RPMI8226 (cell line): ENCODE measurements around the gene CCN2.
A peak's percentile ranks its signal among the peaks of the same experiment; 100 is the strongest.
"Not testable (repeated sequence)": the region's sequence is repeated elsewhere in the genome, so short reads cannot be mapped to it uniquely, and the experiment has no call there.

ENCODE experiments used
- DNase-seq: peaks from one replicate; pipeline ENCODE4 v3.0.0-alpha.2; 2015

CCN2 gene

DNA sequence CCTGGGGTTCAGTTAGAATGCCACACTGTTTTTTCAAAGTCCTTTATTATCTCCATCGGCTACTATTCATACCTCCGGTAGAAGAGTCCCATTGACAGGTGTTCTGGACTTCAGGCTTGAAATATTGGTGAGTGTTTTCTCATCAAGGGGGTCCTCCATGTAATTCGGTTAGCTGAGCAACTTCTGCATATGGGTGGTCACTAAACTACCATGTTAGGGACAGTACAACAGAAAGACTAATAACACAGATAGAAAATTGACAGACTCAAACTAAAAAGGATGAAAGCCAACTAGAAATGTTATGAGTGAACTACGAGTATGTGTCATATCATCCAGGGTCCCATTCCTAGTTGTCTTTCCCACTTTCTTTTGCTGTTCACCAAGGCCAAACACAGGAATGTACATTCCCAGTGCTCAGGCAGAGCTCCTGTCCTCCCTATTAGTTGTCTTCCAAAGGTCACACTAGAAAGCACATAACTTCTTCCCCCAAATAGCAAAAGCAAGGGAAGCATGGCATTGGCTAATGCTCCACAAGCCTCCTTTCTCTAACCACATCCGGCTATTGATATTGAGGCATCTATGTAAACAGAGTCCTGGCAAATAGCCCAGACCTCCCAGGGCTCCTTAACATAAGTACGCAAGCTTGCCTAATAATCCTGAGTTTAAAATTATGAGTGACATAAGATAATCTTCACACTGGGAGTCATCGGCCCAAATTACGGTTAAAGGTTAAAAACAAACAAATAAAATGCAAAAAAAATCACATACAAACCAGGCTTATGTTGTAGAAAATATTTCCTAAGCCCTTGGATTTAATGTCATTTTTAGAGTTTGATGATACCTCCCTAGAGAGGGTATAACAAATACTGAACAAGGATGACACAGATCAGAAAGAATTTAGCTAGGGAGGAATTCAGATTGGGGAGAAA is 13.2 kb downstream of the CCN2 start:
- no peak for DNase-seq

- DNase-seq = no peak
These were observed 13.9 kb downstream of the CCN2 start for GRCh38 chr6:131937226-131937625.

DNA sequence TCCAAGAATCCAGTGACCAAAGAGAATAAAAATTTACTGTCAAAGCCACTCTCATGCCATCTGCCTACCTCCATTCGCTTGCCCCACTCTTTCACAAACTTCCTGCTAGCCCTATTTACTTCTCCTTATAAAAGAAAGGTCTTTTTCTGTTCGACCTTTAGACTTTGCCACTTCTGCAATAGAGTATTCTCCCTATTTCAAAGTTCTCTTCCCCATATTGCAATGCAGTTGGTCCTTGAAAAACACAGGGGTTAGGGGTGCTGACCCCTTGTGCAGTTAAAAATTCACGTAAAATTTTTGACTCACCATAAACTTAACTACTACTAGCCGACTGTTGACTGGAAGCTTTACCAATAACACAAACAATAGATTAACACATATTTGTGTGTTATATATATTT is 15.0 kb downstream of the CCN2 start:
- DNase-seq = no peak

GRCh38 chr6:131931063-131931750 is 20.0 kb downstream of the CCN2 start:
- no peak for DNase-seq

GRCh38 chr6:131929976-131930375 is 21.2 kb downstream of the CCN2 start:
- DNase-seq = no peak

DNA sequence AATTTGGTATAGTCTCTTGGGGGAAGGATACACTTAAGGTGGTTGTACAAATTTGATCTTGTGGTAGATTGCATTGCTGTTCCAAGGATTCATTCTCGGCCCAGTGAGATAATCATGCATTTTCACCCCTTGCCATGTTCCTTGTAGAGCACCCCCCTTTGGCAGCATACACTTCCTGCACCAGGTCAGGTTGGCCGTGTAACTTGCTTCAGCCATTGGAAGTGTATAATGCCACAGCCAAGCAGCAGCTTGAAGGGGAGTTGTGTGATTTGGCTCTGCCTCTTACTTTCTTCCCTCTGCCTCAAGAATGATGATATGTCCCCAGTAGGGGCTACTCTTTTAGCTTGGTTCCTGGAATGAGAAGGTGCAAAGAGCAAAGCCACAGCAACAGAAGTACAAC is 21.9 kb downstream of the CCN2 start:
- DNase-seq = no peak

- peak; percentile 14 for DNase-seq
These were observed 26.2 kb downstream of the CCN2 start for GRCh38 chr6:131924881-131925474.

- peak; percentile 69 for DNase-seq
These were observed 27.8 kb downstream of the CCN2 start for GRCh38 chr6:131923356-131923755.

DNA sequence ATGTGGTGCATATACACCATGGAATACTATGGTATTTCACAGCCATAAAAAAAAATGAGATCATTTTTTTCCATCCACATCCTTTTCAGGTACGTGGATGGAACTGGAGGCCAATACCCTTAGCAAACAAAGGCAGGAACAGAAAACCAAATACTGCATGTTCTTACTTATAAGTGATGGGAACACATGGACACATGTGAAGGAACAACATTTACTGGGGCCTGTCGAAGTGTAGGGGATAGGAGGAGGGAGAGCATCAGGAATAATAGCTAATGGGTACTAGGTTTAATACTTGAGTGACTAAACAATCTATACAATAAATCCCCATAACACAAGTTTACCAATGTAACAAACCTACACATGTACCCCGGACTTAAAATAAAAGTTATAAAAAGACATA is 30.5 kb downstream of the CCN2 start:
- no peak for DNase-seq

DNA sequence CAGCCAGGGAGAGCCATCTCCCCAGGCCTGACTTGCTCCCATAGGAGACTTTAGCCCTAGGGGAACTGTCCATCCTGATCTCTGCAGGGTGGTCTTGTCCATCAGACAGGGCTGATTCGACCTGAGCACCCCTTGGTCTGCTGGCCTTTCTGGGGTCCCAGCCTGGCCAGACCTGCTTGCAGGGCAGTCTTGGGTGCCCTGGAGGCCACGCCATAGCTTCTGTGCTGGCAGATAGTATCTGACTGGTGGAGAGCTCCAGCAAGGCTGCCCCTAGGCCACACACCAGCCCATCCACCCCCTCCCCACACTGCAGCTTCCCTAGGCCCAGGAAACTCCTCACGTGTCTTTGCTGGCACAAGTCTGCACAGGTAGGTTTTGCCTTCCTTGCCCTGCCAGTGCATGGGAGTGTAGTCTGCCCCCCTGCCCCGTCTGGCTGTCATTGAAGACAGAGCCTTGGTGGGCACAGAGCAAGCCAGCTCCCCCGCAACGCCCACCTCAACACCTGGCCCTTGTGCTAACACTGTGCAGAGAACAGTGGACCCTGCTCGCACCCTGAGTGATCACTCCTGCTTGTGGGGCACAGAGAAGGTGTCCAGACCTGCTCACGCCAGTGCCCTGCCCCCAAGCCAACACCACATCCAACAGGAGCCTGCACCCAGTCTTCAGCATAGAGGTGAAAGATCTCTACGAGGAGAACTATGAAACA is 32.4 kb downstream of the CCN2 start:
- DNase-seq = no peak

GRCh38 chr6:131917763-131918649 is 33.2 kb downstream of the CCN2 start:
- peak; percentile 57 for DNase-seq

- peak; percentile 74 for DNase-seq
These were observed 33.9 kb downstream of the CCN2 start for GRCh38 chr6:131917318-131917717.

DNA sequence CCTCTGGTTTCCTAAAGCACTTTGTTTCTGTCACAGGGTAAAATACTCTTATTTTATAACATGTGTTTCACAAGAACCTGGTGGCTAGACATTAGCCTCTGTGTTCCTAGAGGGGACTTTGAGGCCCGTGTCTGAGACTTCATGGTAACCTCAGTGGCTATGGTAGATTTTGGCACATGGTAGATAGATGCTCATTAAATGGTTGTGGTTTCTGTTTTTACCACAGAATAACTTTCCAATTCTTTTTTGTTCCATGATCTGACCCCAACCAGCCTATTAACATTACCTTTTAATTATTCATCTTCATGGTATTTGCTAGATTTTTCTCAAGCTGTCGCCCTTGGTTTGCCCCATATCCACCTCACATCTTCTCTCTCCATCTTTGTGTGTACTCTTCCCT is 34.3 kb downstream of the CCN2 start:
- no peak for DNase-seq

GRCh38 chr6:131916091-131916796 is 34.9 kb downstream of the CCN2 start:
- not testable (repeated sequence) for DNase-seq

DNA sequence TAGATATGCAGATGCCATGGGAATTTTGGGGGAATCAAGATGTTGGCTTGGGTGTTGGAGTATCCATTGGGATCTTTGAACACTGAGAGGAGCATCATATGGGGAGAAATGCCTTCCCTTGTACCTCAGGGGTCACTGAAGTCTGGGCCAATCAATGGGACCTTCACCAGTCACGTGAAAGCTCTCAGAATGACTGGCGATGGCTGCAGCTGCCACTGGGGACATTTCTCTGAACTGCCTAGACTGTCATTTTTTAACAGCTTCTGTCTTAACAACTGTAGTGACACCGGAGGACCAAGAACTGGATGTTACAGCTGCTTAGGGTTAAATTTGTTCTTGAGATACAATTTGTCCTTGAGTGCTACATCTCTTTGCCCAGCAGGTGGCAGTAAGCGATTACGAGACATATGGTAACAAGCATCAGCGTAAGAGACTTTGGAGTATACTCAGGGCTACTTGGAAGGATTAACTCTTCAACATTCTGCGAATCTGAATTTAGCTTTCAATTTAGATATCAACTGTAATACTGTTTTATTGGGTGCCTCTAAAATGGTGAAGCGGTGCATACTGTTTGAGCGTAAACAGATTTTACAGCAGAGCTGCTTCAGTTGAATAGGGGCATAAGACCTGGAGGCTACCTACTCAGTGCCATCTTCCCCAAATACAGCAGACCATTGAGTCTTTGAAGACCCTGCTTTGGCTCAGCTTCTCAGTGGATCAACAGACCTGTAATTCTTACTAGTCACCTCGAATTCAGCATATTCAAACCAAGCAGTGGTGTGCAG is 36.0 kb downstream of the CCN2 start:
- peak; percentile 64 for DNase-seq

DNA sequence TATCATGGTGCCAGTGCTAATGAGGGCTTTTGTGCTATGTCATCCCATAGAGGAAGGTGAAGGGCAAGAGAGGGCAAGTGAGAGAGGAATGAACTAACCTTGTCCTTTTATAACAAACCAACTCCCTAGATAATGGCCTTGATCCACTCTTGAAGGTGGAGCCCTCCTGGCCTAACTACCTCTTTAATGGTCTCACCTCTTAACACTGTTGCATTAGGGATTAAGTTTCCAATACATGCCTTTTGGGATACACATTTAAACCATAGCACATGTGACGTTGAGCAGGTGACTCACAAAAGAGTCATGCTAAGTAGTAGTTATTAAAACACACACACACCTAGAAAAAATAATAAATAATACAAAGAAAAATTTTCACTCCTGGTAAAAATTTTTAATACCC is 36.9 kb downstream of the CCN2 start:
- DNase-seq = no peak

- no peak for DNase-seq
These were observed 39.2 kb downstream of the CCN2 start for GRCh38 chr6:131911951-131912350.

GRCh38 chr6:131910956-131911355 is 40.2 kb downstream of the CCN2 start:
- DNase-seq = no peak

- no peak for DNase-seq
These were observed 41.0 kb downstream of the CCN2 start for GRCh38 chr6:131910219-131910589.

GRCh38 chr6:131909408-131910218 is 41.6 kb downstream of the CCN2 start:
- DNase-seq = peak; percentile 80
